Testis (tissue), 3 donors: Measurements from ENCODE around the gene DISP2. TPM values are rescaled to one million over a fixed set of nuclear protein-coding genes. Genes with fewer than 3 reads are reported as not detected.

Experiments used
- DNase-seq: peaks from one replicate; pipeline ENCODE4 v3.0.0-alpha.2; 2019
- H3K27ac ChIP-seq, 2 donors: fragments of 200-600 bp; sonication (generic); one replicate each; pipeline ENCODE4 v1.5.1; 2019
- H3K27me3 ChIP-seq: fragments of 200-600 bp; sonication (generic); one replicate; pipeline ENCODE4 v1.5.1; 2019
- H3K36me3 ChIP-seq: fragments of 200-600 bp; sonication (generic); one replicate; pipeline ENCODE4 v1.5.1; 2017; ENCODE audit warnings: low read depth; ENCODE audit errors: missing control alignments
- H3K4me1 ChIP-seq: fragments of 200-600 bp; sonication (generic); one replicate; pipeline ENCODE4 v1.5.1; 2019
- H3K4me3 ChIP-seq, 2 donors: fragments of 200-600 bp; sonication (generic); one replicate each; pipeline ENCODE4 v1.5.1; 2017 to 2019
- H3K9me3 ChIP-seq: fragments of 200-600 bp; sonication (generic); one replicate; pipeline ENCODE4 v1.5.1; 2017
- POLR2A ChIP-seq: fragments of 450-650 bp; IDR thresholded peaks from one replicate; pipeline ENCODE4 v1.6.1; 2017; ENCODE audit warnings: antibody characterized with exemption, mild to moderate bottlenecking, moderate library complexity
- WGBS, 2 donors: methylation state at CpG; one replicate each; pipeline ENCODE4 v1.1.5; 2018; 5-methylcytosine and 5-hydroxymethylcytosine counted together
- intact Hi-C: fragments of 100-400 bp; cut with DNase I; formaldehyde crosslinking; loops from one replicate; pipeline ENCODE4 v1.15.1; 2023; ENCODE audit warnings: low total_unique reads
- polyA plus RNA-seq: library from polyadenylated mRNA; stranded (reverse); fragments of 350-450 nt; fragmentation: Illumina TruSeq; extraction: RNeasy Lipid Tissue Mini Kit (QIAGEN cat#74804); gene quantifications from one replicate; pipeline ENCODE4 v1.2.3, GENCODE V29; 2014; ENCODE audit warnings: low read depth, low replicate concordance; ENCODE audit not compliant: insufficient read depth
- total RNA-seq, 2 donors: library from RNA; depleted of rRNA; stranded (reverse); fragments of >200 nt; gene quantifications; one replicate each; pipeline ENCODE4 v1.2.3, GENCODE V29; 2016
- TF ChIP-seq, protein P1 (sequence below), 3 experiments: fragments of 450-650 bp in 2 of 3; fragments of 200-600 bp in 1 of 3; sonication (generic) in 1 of 3; IDR thresholded peaks; one replicate each; pipeline ENCODE4 v1.5.1; 2016 to 2019; ENCODE audit warnings: antibody characterized with exemption in 3 of 3, mild to moderate bottlenecking in 2 of 3, moderate library complexity in 1 of 3

The DISP2 gene
- total and polyA plus RNA-seq, 3 donors from 2014 or later = 3.0 to 7.6 (median 4.4) TPM

DNA sequence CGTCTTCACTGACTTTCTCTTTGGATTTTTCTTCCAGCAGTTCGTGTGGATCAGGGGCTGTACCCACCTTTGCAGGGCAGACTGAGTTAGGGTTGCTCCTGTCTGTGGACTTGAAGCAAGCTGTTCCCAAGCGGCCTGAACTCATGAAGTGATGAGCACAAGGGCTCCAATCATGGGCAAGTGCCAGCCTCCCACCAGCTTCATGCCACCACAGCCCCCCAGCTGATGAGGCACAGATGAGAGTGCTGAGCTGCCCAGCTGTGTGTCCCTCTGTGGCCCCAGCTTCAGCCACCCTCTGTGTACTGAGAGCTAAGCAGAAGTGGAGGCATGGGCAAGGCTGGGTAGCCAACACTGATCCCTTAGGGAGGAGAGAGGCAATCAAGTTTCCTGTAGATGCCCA, 47.0 kb upstream of the DISP2 start:
- intact Hi-C loops = no loop called here
- 76 to 91% methylated on average over 3 of the region's 3 CpGs for WGBS, 2 donors
- Histone ChIP-seq H3K27me3 (no peaks in the 10 kb centered on the region), H3K36me3 (no peaks in the 10 kb centered on the region), H3K4me1 (peaks cover 6% of the 10 kb centered on the region), H3K27ac (no peak overlapping the region), H3K9me3 (no peaks in the 10 kb centered on the region), H3K4me3 (no peak overlapping the region)
- TF ChIP-seq POLR2A = no peak
- TF ChIP-seq, protein P1, sequence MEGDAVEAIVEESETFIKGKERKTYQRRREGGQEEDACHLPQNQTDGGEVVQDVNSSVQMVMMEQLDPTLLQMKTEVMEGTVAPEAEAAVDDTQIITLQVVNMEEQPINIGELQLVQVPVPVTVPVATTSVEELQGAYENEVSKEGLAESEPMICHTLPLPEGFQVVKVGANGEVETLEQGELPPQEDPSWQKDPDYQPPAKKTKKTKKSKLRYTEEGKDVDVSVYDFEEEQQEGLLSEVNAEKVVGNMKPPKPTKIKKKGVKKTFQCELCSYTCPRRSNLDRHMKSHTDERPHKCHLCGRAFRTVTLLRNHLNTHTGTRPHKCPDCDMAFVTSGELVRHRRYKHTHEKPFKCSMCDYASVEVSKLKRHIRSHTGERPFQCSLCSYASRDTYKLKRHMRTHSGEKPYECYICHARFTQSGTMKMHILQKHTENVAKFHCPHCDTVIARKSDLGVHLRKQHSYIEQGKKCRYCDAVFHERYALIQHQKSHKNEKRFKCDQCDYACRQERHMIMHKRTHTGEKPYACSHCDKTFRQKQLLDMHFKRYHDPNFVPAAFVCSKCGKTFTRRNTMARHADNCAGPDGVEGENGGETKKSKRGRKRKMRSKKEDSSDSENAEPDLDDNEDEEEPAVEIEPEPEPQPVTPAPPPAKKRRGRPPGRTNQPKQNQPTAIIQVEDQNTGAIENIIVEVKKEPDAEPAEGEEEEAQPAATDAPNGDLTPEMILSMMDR (IDR thresholded peaks at IDR 0.05) = no peak
- no peak for DNase-seq

- DNase-seq = no peak
- H3K4me3 ChIP-seq = no peak overlapping the region
- H3K4me1 ChIP-seq = peaks cover 6% of the 10 kb centered on the region
- H3K9me3 ChIP-seq = no peaks in the 10 kb centered on the region
- H3K27ac ChIP-seq = no peak overlapping the region
- 88 to 95% methylated on average over 10 of the region's 10 CpGs for WGBS, 2 donors
- H3K27me3 ChIP-seq = no peaks in the 10 kb centered on the region
- H3K36me3 ChIP-seq = no peaks in the 10 kb centered on the region
- TF ChIP-seq, protein P1 (IDR thresholded peaks at IDR 0.05) = no peak
- no peak for TF ChIP-seq POLR2A
- intact Hi-C loops = no loop called here
Observed at GRCh38 chr15:40312370-40313158, 45.5 kb upstream of the DISP2 start.

DNA sequence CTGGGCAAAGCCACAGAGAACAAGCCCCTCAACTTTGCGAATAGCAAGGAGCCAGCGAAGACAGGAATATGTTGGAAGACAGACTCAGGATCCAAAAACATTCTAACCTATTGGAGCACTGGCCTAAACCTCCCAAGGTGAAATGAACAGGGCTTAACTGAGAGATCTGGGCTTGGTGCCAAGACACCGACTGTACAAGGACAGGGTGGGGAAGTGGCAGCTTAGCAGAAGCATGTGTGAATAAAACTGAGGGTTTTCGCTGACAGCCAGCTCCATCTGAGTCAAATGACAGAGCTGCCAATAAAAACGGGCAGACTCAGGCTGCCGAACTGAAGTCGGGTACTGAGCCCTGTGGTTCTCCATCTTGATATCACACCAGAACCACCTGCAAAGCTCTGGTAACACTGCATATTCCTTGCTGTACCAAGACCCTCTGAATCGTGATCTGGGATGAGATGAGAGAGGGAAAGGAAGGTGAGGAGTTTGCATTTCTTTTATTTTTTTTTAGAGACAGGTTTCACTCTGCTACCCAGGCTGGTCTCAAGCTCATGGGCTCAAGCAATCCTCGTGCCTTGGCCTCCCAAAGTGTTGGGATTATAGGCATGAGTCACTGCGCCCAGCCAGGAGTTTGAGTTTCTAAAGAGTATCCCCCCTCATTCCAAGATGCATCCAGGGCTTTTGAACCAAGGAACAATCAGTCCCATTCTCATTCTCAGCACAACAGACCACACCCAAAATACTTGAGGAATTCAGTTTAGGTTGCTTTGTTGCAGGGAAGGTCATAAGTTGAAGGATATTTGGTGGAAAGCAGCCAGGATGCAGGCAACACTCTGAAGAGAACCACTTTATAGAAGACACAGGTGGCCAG, 44.3 kb upstream of the DISP2 start:
- Histone ChIP-seq H3K9me3 (no peaks in the 10 kb centered on the region), H3K27ac (no peak overlapping the region), H3K27me3 (no peaks in the 10 kb centered on the region), H3K36me3 (no peaks in the 10 kb centered on the region), H3K4me3 (no peak overlapping the region), H3K4me1 (peaks cover 6% of the 10 kb centered on the region)
- no peak for TF ChIP-seq POLR2A
- TF ChIP-seq, protein P1 (IDR thresholded peaks at IDR 0.05) = no peak
- WGBS, 2 donors = 53 to 55% methylated on average over 10 of the region's 10 CpGs
- peak; percentile 56 for DNase-seq
- intact Hi-C loops = no loop called here

GRCh38 chr15:40314723-40315276, 43.2 kb upstream of the DISP2 start:
- Histone ChIP-seq H3K27me3 (no peaks in the 10 kb centered on the region), H3K36me3 (no peaks in the 10 kb centered on the region), H3K9me3 (no peaks in the 10 kb centered on the region), H3K27ac (no peak overlapping the region), H3K4me1 (peaks cover 6% of the 10 kb centered on the region), H3K4me3 (no peak overlapping the region)
- WGBS, 2 donors = 85 to 92% methylated on average over 3 to 4 of the region's 4 CpGs
- DNase-seq = no peak
- intact Hi-C loops = no loop called here
- TF ChIP-seq POLR2A = no peak
- TF ChIP-seq, protein P1 (IDR thresholded peaks at IDR 0.05) = no peak
